OCI-LY1 (cell line): ENCODE data around the gene TNFSF9.

ENCODE experiments used
- H2AFZ ChIP-seq: fragments of 200-600 bp; sonication (generic), shearing (Covaris generic); 2 replicates; pipeline ENCODE4 v1.6.0; 2014; ENCODE audit warnings: antibody characterized with exemption, mild to moderate bottlenecking, low read length
- H3F3A ChIP-seq: fragments of 200-600 bp; sonication (generic), shearing (Covaris generic); 2 replicates; pipeline ENCODE4 v1.6.0; 2014; ENCODE audit warnings: mild to moderate bottlenecking, antibody characterized with exemption, low read length, moderate library complexity; ENCODE audit not compliant: insufficient read depth
- H3K27ac ChIP-seq: fragments of 200-600 bp; sonication (generic); 2 replicates; pipeline ENCODE4 v1.5.1; 2014; ENCODE audit warnings: low read length, mixed run types, mild to moderate bottlenecking, low read depth; ENCODE audit not compliant: poor library complexity, severe bottlenecking
- H3K27me3 ChIP-seq: fragments of 200-600 bp; sonication (generic); 2 replicates; pipeline ENCODE4 v1.6.0; 2014; ENCODE audit warnings: antibody characterized with exemption, mild to moderate bottlenecking, low read length, moderate library complexity; ENCODE audit not compliant: insufficient read depth
- H3K36me3 ChIP-seq: fragments of 200-600 bp; sonication (generic); 2 replicates; pipeline ENCODE4 v1.6.1; 2014; ENCODE audit warnings: mild to moderate bottlenecking, antibody characterized with exemption, low read length, moderate library complexity, mixed read lengths; ENCODE audit not compliant: insufficient read depth
- H3K4me1 ChIP-seq: fragments of 200-600 bp; sonication (generic); 2 replicates; pipeline ENCODE4 v1.5.1; 2014; ENCODE audit warnings: mild to moderate bottlenecking, low read length, moderate library complexity; ENCODE audit not compliant: insufficient read depth, severe bottlenecking
- H3K4me2 ChIP-seq: fragments of 200-600 bp; sonication (generic), shearing (Covaris generic); 2 replicates; pipeline ENCODE4 v1.6.1; 2014; ENCODE audit warnings: low read length
- H3K4me3 ChIP-seq: fragments of 200-600 bp; sonication (generic); 2 replicates; pipeline ENCODE4 v1.5.1; 2014; ENCODE audit warnings: low read length, low read depth, mild to moderate bottlenecking, mixed read lengths; ENCODE audit not compliant: poor library complexity, severe bottlenecking
- H3K79me2 ChIP-seq: fragments of 200-600 bp; shearing (Covaris generic); 2 replicates; pipeline ENCODE4 v1.6.1; 2016; ENCODE audit warnings: mixed run types, low read length, mixed read lengths; ENCODE audit not compliant: insufficient read depth
- H3K9ac ChIP-seq: fragments of 200-600 bp; sonication (generic), shearing (Covaris generic); 2 replicates; pipeline ENCODE4 v1.6.1; 2014; ENCODE audit warnings: mild to moderate bottlenecking, low read length, mixed read lengths
- H3K9me2 ChIP-seq: fragments of 200-600 bp; sonication (generic), shearing (Covaris generic); 2 replicates; pipeline ENCODE4 v1.6.1; 2014; ENCODE audit warnings: low read depth, mild to moderate bottlenecking, low read length, mixed read lengths
- H3K9me3 ChIP-seq: fragments of 200-600 bp; shearing (Covaris generic); 2 replicates; pipeline ENCODE4 v1.6.1; 2014; ENCODE audit warnings: low read length, mixed read lengths
- H4K20me1 ChIP-seq: fragments of 200-600 bp; sonication (generic), shearing (Covaris generic); 2 replicates; pipeline ENCODE4 v1.6.0; 2016; ENCODE audit warnings: mild to moderate bottlenecking, low read length; ENCODE audit not compliant: insufficient read depth
- EZH2 ChIP-seq: fragments of 200-600 bp; sonication (generic), shearing (Covaris generic); IDR thresholded peaks from 2 replicates; pipeline ENCODE4 v1.8.0; 2017; ENCODE audit warnings: borderline replicate concordance, mixed run types, mild to moderate bottlenecking, antibody characterized with exemption, low read length, moderate library complexity, mixed read lengths
- TF ChIP-seq, protein P1 (sequence below): fragments of 200-600 bp; sonication (generic), shearing (Covaris generic); IDR thresholded peaks from 2 replicates; pipeline ENCODE4 v1.5.1; 2017; ENCODE audit warnings: mild to moderate bottlenecking, antibody characterized with exemption, low read length, moderate library complexity, mixed read lengths

The TNFSF9 gene

DNA sequence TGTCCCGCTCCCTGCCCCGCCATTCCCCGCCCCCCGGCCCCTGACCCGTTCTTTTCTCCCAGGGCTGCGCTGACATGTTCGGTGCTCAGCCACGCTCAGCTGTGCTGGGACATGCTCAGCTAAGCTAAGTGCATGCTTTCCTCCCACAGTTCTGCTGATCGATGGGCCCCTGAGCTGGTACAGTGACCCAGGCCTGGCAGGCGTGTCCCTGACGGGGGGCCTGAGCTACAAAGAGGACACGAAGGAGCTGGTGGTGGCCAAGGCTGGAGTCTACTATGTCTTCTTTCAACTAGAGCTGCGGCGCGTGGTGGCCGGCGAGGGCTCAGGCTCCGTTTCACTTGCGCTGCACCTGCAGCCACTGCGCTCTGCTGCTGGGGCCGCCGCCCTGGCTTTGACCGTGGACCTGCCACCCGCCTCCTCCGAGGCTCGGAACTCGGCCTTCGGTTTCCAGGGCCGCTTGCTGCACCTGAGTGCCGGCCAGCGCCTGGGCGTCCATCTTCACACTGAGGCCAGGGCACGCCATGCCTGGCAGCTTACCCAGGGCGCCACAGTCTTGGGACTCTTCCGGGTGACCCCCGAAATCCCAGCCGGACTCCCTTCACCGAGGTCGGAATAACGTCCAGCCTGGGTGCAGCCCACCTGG lies 3.7 kb downstream of the TNFSF9 start:
- Histone ChIP-seq H3K36me3 (peaks cover 58% of the 10 kb centered on the region), H3K4me1 (peaks cover 58% of the 10 kb centered on the region), H3K9me3 (no peaks in the 10 kb centered on the region), H3K27me3 (no peaks in the 10 kb centered on the region), H3K4me3 (no peak overlapping the region), H2AFZ (no peak overlapping the region), H3K9me2 (no peaks in the 10 kb centered on the region), H3K9ac (no peak overlapping the region), H3K27ac (peak overlapping the region; percentile 6), H3K4me2 (no peak overlapping the region), H3K79me2 (peaks cover 20% of the 10 kb centered on the region), H4K20me1 (no peaks in the 10 kb centered on the region), H3F3A (peaks cover 8% of the 10 kb centered on the region)
- TF ChIP-seq, protein P1, sequence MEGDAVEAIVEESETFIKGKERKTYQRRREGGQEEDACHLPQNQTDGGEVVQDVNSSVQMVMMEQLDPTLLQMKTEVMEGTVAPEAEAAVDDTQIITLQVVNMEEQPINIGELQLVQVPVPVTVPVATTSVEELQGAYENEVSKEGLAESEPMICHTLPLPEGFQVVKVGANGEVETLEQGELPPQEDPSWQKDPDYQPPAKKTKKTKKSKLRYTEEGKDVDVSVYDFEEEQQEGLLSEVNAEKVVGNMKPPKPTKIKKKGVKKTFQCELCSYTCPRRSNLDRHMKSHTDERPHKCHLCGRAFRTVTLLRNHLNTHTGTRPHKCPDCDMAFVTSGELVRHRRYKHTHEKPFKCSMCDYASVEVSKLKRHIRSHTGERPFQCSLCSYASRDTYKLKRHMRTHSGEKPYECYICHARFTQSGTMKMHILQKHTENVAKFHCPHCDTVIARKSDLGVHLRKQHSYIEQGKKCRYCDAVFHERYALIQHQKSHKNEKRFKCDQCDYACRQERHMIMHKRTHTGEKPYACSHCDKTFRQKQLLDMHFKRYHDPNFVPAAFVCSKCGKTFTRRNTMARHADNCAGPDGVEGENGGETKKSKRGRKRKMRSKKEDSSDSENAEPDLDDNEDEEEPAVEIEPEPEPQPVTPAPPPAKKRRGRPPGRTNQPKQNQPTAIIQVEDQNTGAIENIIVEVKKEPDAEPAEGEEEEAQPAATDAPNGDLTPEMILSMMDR, result no peak
- TF ChIP-seq EZH2, result no peak

DNA sequence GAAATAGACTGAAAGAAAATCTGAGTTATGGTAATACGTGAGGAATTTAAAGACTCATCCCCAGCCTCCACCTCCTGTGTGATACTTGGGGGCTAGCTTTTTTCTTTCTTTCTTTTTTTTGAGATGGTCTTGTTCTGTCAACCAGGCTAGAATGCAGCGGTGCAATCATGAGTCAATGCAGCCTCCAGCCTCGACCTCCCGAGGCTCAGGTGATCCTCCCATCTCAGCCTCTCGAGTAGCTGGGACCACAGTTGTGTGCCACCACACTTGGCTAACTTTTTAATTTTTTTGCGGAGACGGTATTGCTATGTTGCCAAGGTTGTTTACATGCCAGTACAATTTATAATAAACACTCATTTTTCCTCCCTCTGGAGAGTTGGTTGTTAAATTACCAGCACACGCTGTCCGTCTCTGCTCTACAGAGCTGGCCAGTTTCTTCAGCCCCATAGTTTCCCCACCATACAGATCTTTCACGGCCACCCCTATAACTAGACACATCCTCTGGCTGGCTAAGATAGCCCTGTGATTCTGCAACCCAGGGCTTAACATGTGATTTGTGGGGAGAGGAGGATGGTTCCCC lies 4.8 kb downstream of the TNFSF9 start:
- H3K36me3 ChIP-seq, result peaks cover 58% of the 10 kb centered on the region
- H3K27me3 ChIP-seq, result no peaks in the 10 kb centered on the region
- no peak overlapping the region for H3K9ac ChIP-seq
- no peaks in the 10 kb centered on the region for H3K9me2 ChIP-seq
- H3K4me2 ChIP-seq, result peak overlapping the region; percentile 18; the same call in 1 of the 2 replicates
- TF ChIP-seq EZH2, result no peak
- TF ChIP-seq, protein P1, result no peak
- peak overlapping the region; percentile 97 for H3K27ac ChIP-seq
- peaks cover 8% of the 10 kb centered on the region for H3F3A ChIP-seq
- no peaks in the 10 kb centered on the region for H3K9me3 ChIP-seq
- no peak overlapping the region for H2AFZ ChIP-seq
- H3K4me1 ChIP-seq, result peaks cover 48% of the 10 kb centered on the region
- H3K79me2 ChIP-seq, result peaks cover 20% of the 10 kb centered on the region
- H4K20me1 ChIP-seq, result no peaks in the 10 kb centered on the region
- peak overlapping the region; percentile 21 for H3K4me3 ChIP-seq

DNA sequence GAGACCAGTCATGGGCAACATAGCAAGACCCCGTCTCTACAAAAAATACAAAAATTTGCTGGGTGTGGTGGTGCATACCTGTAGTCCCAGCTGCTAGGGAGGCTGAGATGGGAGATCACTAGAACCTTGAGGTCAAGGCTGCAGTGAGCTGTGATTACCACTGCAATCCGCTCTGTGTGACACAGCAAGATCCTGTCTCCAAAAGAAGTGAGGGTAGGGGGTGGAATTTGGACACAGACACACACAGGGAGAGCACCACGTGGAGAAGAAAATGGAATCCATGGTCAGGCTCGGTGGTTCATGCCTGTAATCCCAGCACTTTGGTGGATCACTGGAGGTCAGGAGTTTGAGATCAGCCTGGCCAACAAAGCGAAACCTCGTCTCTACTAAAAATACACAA lies 8.7 kb downstream of the TNFSF9 start:
- TF ChIP-seq, protein P1, result no peak
- TF ChIP-seq EZH2, result no peak
- no peak overlapping the region for H3K4me2 ChIP-seq

More for the DNA sequence above, 8.7 kb downstream of the TNFSF9 start:
- Histone ChIP-seq H3K9me2 (no peaks in the 10 kb centered on the region), H3K4me3 (no peak overlapping the region), H3K9ac (no peak overlapping the region), H3K36me3 (peaks cover 31% of the 10 kb centered on the region), H3F3A (peaks cover 8% of the 10 kb centered on the region), H3K79me2 (no peaks in the 10 kb centered on the region), H3K4me1 (peaks cover 42% of the 10 kb centered on the region), H3K27ac (peak overlapping the region; percentile 97), H2AFZ (no peak overlapping the region), H4K20me1 (no peaks in the 10 kb centered on the region), H3K9me3 (no peaks in the 10 kb centered on the region), H3K27me3 (no peaks in the 10 kb centered on the region)
